ENCODE results near the gene TM9SF3. TPM values are rescaled to one million over a fixed set of nuclear protein-coding genes. Genes with fewer than 3 reads are reported as not detected.

TM9SF3 gene
- total and polyA plus RNA-seq, 2 of the 4 experiments (the other 2 are of a cell fraction): 33.7 to 61.8 TPM

DNA sequence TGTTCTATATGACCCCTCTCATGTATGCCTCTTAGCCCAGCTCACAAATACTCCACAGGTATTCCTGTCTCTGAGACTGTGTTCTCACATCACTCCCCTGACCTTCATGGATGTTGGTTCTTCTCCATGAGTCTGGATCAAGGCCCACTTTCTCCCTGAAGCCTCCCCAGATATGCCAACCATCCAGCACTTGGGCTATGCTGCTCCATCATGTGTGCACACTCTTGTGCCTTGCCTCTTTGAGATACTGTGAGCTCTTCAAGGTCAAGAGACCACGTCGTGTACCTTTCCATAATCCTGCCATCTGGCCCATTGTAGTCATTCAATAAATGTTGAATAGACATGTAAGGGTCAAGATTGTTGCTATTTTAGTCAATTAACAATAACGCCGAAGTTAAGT is 30.1 kb upstream of the TM9SF3 start:
- intact Hi-C loops (cut with micrococcal nuclease) (no loop called here), in situ Hi-C loops (cut with MboI; ENCODE audit: low sequenced_read_pairs) (no loop called here), dilution Hi-C loops (cut with HindIII; ENCODE audit: low sequenced_read_pairs, unreplicated experiment) (no loop called here)
- DNase-seq (no peak), ATAC-seq (ENCODE audit: low read depth) (no peak)
- H3K4ac ChIP-seq (ENCODE audit: low read depth, low read length): no peak overlapping the region
- no peak overlapping the region for H2BK20ac ChIP-seq (ENCODE audit: low read depth, low read length)
- H4K8ac ChIP-seq (ENCODE audit: low read depth in 2 of 2, low read length in 2 of 2): no peak overlapping the region
- H3K36me3 ChIP-seq (ENCODE audit: control insufficient read depth, insufficient read depth, low read length): no peaks in the 10 kb centered on the region
- H3K4me3 ChIP-seq (ENCODE audit: insufficient read depth, low read depth, low read length): no peak overlapping the region
- no peaks in the 10 kb centered on the region for H4K20me1 ChIP-seq (ENCODE audit: insufficient read depth, low read length)
- ChIA-PET POLR2A (ENCODE audit: unreplicated experiment) (no interaction called here), CTCF (no interaction called here)
- H3K9me1 ChIP-seq (ENCODE audit: insufficient read depth, low read length): no peaks in the 10 kb centered on the region
- no peak overlapping the region for H2AK9ac ChIP-seq (replicated peaks; ENCODE audit: low read depth, low read length, poor library complexity)
- WGBS, 2 experiments (ENCODE audit: extremely low coverage in 2 of 2, insufficient read length in 1 of 2): 82% methylated on average over 2 of the region's 4 CpGs; no CpG with 5 or more reads in 1 of the 2 experiments
- no peak overlapping the region for H3K23ac ChIP-seq (ENCODE audit: low read depth, low read length)
- H3K9me3 ChIP-seq (ENCODE audit: control insufficient read depth, insufficient read depth, low read length): no peaks in the 10 kb centered on the region
- no TSS peak for BruUV-seq (replicated peaks)
- no peak overlapping the region for H3K4me2 ChIP-seq (ENCODE audit: low read depth, low read length)
- no peak overlapping the region for H3K9ac ChIP-seq (ENCODE audit: low read depth, low read length)
- H2AK5ac ChIP-seq (ENCODE audit: low read depth, low read length): no peak overlapping the region
- H3K14ac ChIP-seq (replicated peaks; ENCODE audit: low read depth, low read length): no peak overlapping the region
- H3K27ac ChIP-seq (ENCODE audit: insufficient read depth, low read length): no peak overlapping the region
- no peak overlapping the region for H3K18ac ChIP-seq (ENCODE audit: low read depth, low read length)
- no peaks in the 10 kb centered on the region for H3K4me1 ChIP-seq (ENCODE audit: control insufficient read depth, insufficient read depth, low read length)
- H4K5ac ChIP-seq (ENCODE audit: low read depth, low read length): no peak overlapping the region
- no peak overlapping the region for H3K56ac ChIP-seq (ENCODE audit: extremely low read depth, insufficient read depth, low read length)
- peaks cover 1% of the 10 kb centered on the region for H3K27me3 ChIP-seq (ENCODE audit: control insufficient read depth, insufficient read depth, low read length)
- no peaks in the 10 kb centered on the region for H3K79me1 ChIP-seq (ENCODE audit: low read depth in 1 of 2, low read length in 2 of 2)
- H2AFZ ChIP-seq (replicated peaks; ENCODE audit: low read length, poor library complexity): no peak overlapping the region
- H2BK120ac ChIP-seq (ENCODE audit: low read depth, low read length): no peak overlapping the region
- no peak overlapping the region for H4K91ac ChIP-seq (ENCODE audit: insufficient read depth, low read depth, low read length)
- TF ChIP-seq POLR2A (IDR thresholded peaks at IDR 0.05; ENCODE audit: low read depth, low read length) (no peak), RCOR1 (IDR thresholded peaks at IDR 0.05; ENCODE audit: insufficient replicate concordance, low read length) (no peak), CEBPB (IDR thresholded peaks at IDR 0.05; ENCODE audit: low read depth, low read length) (no peak), MAFK (IDR thresholded peaks at IDR 0.05; ENCODE audit: low read depth, low read length) (no peak)
- TF ChIP-seq, protein P1, sequence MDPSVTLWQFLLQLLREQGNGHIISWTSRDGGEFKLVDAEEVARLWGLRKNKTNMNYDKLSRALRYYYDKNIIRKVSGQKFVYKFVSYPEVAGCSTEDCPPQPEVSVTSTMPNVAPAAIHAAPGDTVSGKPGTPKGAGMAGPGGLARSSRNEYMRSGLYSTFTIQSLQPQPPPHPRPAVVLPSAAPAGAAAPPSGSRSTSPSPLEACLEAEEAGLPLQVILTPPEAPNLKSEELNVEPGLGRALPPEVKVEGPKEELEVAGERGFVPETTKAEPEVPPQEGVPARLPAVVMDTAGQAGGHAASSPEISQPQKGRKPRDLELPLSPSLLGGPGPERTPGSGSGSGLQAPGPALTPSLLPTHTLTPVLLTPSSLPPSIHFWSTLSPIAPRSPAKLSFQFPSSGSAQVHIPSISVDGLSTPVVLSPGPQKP (IDR thresholded peaks at IDR 0.05; ENCODE audit: borderline replicate concordance, low read depth, low read length): no peak
- no peak overlapping the region for H2BK5ac ChIP-seq (ENCODE audit: low read depth, low read length, poor library complexity, severe bottlenecking)
- H2BK15ac ChIP-seq (ENCODE audit: low read depth, low read length): no peak overlapping the region
